Type B pancreatic cell (in vitro differentiated cells): ENCODE results near the gene CD93. TPM values are rescaled to one million over a fixed set of nuclear protein-coding genes. Genes with fewer than 3 reads are reported as not detected.

Experiments
- DNase-seq: peaks from one replicate; pipeline ENCODE4 v3.0.0; 2021; ENCODE audit warnings: mixed read lengths; ENCODE audit not compliant: unreplicated experiment; ENCODE audit errors: extremely low spot score
- H3K27ac Mint-ChIP-seq: 2 replicates; pipeline ENCODE4 v1.8.0; 2021; ENCODE audit warnings: mild to moderate bottlenecking, mixed read lengths
- H3K27me3 Mint-ChIP-seq: 2 replicates; pipeline ENCODE4 v1.8.0; 2021; ENCODE audit warnings: mixed read lengths
- H3K36me3 Mint-ChIP-seq: 2 replicates; pipeline ENCODE4 v1.8.0; 2021; ENCODE audit warnings: mixed read lengths
- H3K4me1 Mint-ChIP-seq: one replicate; pipeline ENCODE4 v1.8.0; 2021; ENCODE audit warnings: mixed read lengths; ENCODE audit not compliant: unreplicated experiment
- H3K4me3 Mint-ChIP-seq: 2 replicates; pipeline ENCODE4 v1.8.0; 2021; ENCODE audit warnings: mild to moderate bottlenecking, mixed read lengths
- H3K9me3 Mint-ChIP-seq: 2 replicates; pipeline ENCODE4 v1.8.0; 2021; ENCODE audit warnings: mixed read lengths
- total RNA-seq: library from RNA; stranded (reverse); gene quantifications from 2 replicates; pipeline ENCODE4 v1.2.1, GENCODE V29; 2021; ENCODE audit warnings: low replicate concordance
- TF ChIP-seq, protein P1 (sequence below): fragments of 200-600 bp; sonication (generic); conservative IDR thresholded peaks from 2 replicates; pipeline ENCODE4 v1.5.0; 2021; ENCODE audit warnings: antibody characterized with exemption, mild to moderate bottlenecking

Gene CD93
- total RNA-seq, 1 donor from 2014 or later = 0.05 TPM

- no peaks in the 10 kb centered on the region for H3K9me3 Mint-ChIP-seq
- no peak for DNase-seq
- TF ChIP-seq, protein P1, sequence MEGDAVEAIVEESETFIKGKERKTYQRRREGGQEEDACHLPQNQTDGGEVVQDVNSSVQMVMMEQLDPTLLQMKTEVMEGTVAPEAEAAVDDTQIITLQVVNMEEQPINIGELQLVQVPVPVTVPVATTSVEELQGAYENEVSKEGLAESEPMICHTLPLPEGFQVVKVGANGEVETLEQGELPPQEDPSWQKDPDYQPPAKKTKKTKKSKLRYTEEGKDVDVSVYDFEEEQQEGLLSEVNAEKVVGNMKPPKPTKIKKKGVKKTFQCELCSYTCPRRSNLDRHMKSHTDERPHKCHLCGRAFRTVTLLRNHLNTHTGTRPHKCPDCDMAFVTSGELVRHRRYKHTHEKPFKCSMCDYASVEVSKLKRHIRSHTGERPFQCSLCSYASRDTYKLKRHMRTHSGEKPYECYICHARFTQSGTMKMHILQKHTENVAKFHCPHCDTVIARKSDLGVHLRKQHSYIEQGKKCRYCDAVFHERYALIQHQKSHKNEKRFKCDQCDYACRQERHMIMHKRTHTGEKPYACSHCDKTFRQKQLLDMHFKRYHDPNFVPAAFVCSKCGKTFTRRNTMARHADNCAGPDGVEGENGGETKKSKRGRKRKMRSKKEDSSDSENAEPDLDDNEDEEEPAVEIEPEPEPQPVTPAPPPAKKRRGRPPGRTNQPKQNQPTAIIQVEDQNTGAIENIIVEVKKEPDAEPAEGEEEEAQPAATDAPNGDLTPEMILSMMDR = no peak
- H3K27ac Mint-ChIP-seq = no peak overlapping the region
- H3K4me3 Mint-ChIP-seq = no peak overlapping the region
- no peaks in the 10 kb centered on the region for H3K36me3 Mint-ChIP-seq
- H3K27me3 Mint-ChIP-seq = peaks cover 19% of the 10 kb centered on the region
- H3K4me1 Mint-ChIP-seq = peaks cover 15% of the 10 kb centered on the region
Observed at GRCh38 chr20:23079926-23080325, 6.2 kb downstream of the CD93 start.

DNA sequence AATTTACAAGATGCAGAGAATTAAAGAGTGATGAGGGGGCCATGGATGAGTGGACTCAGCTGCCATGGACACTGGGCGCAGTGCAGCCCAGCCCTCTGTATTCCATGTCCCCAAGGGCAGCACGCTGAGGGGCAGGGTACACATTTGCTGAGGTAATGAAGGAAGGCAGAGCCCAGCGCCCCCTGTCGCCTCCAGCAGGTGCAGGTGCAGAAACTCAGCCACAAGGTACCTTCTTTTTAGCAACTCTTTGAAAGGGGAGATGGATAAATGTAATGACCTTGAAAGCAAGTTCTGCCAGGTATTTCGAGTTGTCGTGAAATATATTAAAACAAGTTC, 7.1 kb downstream of the CD93 start:
- no peaks in the 10 kb centered on the region for H3K9me3 Mint-ChIP-seq
- H3K27ac Mint-ChIP-seq = no peak overlapping the region
- DNase-seq = no peak
- peaks cover 19% of the 10 kb centered on the region for H3K27me3 Mint-ChIP-seq
- no peak overlapping the region for H3K4me3 Mint-ChIP-seq
- peaks cover 15% of the 10 kb centered on the region for H3K4me1 Mint-ChIP-seq
- TF ChIP-seq, protein P1 = peak; percentile 63
- no peaks in the 10 kb centered on the region for H3K36me3 Mint-ChIP-seq

DNA sequence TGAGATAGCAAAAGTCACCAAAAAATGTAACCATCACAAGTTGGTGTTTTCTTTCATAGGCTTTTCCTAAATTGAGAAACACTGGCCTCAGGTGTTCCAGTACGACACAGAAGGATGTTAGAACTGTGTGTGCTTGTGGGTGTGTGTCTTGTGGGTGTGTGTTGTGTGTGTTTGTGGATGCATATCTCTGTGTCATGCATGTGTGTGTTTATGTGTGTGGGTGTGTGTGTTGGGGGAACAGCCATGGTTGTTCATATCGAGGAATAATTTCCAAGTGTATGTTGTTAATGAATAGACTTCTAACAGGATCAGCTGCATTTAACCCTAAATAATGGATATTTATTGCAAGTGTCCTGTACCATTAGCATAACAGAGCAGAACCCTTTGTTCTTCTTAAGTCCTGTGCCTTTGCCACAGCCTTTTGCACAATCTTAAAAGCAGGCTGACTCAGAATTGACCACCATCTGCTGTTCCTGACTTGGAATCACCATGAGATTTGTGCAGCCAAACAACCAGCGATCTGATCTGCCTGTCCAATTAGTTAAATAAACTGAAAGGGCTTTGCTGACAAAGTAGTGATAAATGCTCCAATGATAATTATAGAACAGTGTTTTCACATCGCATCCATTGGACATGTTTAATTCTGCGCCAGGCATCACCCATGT, 7.6 kb downstream of the CD93 start:
- DNase-seq = no peak
- Mint-ChIP-seq H3K4me1 (peaks cover 14% of the 10 kb centered on the region), H3K27me3 (peaks cover 19% of the 10 kb centered on the region), H3K4me3 (no peak overlapping the region), H3K27ac (no peak overlapping the region), H3K9me3 (no peaks in the 10 kb centered on the region), H3K36me3 (no peaks in the 10 kb centered on the region)
- TF ChIP-seq, protein P1 = no peak

- Mint-ChIP-seq H3K27me3 (peaks cover 18% of the 10 kb centered on the region), H3K4me1 (peaks cover 6% of the 10 kb centered on the region), H3K27ac (no peak overlapping the region), H3K36me3 (no peaks in the 10 kb centered on the region), H3K9me3 (no peaks in the 10 kb centered on the region), H3K4me3 (no peak overlapping the region)
- no peak for DNase-seq
- TF ChIP-seq, protein P1 = no peak
Observed at GRCh38 chr20:23077277-23077676, 8.8 kb downstream of the CD93 start.

DNA sequence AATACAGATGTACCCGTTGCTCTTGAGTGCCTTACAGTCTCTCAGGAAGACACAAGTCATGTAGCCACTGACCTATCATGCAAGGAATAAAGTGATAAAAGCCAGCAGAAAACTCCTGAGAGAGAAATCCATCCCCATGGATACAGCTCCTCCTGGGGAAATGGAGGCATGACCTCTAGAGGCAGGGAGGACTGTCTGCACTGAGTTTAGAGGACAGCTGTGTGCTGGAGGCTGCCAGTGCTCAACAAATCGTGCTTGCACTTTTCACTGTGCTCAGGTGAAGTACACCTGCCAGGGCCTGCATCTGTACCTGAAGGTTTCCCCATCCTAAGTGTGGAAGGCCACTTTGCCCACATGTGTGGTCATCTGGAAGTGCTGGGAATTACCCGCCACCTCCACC, 12.1 kb downstream of the CD93 start:
- no peak overlapping the region for H3K4me3 Mint-ChIP-seq
- H3K36me3 Mint-ChIP-seq = no peaks in the 10 kb centered on the region
- no peak overlapping the region for H3K27ac Mint-ChIP-seq
- peaks cover 16% of the 10 kb centered on the region for H3K27me3 Mint-ChIP-seq
- no peaks in the 10 kb centered on the region for H3K9me3 Mint-ChIP-seq
- TF ChIP-seq, protein P1 = no peak
- DNase-seq = no peak
- H3K4me1 Mint-ChIP-seq = peaks cover 9% of the 10 kb centered on the region
